GM10266 (cell line): ENCODE measurements around the gene HHIPL1.

Experiments
- DNase-seq: peaks from one replicate; pipeline ENCODE4 v3.0.0; 2012; ENCODE audit errors: extremely low spot score
- TF ChIP-seq, protein P1 (sequence below): IDR thresholded peaks from 2 replicates; pipeline ENCODE4 v1.5.1; 2012; ENCODE audit warnings: mild to moderate bottlenecking, low read depth; ENCODE audit not compliant: control insufficient read depth, insufficient read depth; ENCODE audit errors: missing control alignments

Gene HHIPL1

DNA sequence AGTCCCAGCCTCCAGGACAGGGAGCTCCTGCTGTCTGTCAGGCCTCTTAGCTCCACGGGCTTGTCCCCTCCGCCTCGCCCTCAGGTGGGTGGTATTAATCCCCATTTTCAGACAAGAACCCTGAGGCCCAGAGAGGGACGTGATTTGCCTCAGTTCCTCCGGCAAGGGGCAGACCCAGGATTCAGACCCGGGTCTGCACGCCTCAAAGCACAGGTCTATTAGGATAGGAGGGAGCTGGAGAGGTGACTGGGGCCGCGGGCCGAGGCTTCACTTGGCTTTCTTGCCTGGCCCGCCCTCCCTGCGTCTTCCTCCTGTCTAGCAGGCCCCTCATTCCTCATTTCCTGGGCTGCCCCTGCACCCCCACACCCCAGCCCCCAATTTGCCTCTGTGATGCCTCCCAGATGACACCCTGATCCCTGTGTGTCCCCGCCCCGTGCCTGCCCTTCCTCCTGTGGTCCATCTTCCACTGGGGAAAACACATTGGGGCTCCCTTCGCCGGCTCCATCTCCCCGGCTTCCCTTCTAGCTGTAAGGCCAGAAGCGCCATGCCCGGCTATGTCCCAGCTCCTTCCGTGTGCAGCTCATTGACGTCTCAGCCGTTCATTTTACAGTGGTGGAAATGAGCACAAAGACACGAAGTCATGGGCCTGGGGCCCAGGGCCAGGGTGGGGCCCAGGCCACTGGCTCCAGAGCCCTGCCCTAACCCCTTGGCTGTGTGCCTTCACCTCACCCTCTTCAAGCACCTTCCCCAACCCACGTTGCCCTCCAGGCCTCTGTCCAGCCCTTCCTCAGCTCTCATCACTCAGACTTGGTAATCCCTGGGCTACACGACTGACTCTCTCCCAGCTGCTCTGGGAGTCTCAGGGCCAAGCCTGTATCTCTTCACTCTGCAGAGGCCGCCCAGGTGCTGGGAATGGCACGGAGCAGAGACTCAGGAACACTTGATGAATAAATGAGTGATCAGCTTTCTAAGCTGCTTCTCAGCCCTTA lies 23.7 kb downstream of the HHIPL1 start:
- no peak for DNase-seq
- TF ChIP-seq, protein P1, sequence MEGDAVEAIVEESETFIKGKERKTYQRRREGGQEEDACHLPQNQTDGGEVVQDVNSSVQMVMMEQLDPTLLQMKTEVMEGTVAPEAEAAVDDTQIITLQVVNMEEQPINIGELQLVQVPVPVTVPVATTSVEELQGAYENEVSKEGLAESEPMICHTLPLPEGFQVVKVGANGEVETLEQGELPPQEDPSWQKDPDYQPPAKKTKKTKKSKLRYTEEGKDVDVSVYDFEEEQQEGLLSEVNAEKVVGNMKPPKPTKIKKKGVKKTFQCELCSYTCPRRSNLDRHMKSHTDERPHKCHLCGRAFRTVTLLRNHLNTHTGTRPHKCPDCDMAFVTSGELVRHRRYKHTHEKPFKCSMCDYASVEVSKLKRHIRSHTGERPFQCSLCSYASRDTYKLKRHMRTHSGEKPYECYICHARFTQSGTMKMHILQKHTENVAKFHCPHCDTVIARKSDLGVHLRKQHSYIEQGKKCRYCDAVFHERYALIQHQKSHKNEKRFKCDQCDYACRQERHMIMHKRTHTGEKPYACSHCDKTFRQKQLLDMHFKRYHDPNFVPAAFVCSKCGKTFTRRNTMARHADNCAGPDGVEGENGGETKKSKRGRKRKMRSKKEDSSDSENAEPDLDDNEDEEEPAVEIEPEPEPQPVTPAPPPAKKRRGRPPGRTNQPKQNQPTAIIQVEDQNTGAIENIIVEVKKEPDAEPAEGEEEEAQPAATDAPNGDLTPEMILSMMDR, result no peak

DNA sequence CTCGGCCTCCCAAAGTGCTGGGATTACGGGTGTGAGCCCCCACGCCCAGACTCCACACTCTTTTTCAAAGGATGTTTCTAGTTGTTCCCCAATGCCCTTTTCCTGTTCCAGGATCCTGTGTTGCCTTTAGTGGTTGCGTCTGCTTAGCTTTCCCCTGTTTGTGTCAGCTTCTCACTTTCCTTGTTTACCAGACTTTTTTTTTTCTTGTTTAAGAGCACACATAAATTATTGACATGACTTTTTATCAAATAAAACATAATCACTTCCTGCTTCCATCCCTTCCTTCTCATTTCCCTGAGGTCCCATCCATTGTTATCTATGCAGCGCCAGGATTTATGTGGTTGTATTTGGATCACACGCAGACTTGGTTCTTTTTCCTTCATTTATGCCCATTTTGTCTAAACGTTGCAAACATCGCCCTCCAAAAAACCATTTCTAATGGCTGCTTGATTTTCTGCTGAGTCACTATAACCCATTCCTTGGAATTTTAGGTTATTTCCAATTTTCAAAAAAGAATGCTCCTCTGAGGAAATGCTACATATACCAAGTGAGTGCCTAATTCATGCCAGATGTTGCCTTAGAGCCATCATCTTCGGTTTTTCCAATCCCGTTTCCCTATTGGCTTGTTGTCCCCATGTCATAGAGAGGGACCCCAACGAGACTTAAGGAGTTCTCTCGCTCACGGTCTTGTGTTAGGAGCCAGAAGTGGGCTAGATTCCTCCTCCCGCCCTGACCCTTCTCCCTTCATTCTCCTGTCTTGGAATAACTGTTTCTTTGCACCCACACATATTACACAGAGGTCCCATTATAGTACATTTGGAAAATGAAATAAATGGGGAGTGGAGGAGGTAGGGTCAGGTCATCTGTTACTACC lies 25.7 kb downstream of the HHIPL1 start:
- no peak for DNase-seq
- TF ChIP-seq, protein P1, result no peak

DNA sequence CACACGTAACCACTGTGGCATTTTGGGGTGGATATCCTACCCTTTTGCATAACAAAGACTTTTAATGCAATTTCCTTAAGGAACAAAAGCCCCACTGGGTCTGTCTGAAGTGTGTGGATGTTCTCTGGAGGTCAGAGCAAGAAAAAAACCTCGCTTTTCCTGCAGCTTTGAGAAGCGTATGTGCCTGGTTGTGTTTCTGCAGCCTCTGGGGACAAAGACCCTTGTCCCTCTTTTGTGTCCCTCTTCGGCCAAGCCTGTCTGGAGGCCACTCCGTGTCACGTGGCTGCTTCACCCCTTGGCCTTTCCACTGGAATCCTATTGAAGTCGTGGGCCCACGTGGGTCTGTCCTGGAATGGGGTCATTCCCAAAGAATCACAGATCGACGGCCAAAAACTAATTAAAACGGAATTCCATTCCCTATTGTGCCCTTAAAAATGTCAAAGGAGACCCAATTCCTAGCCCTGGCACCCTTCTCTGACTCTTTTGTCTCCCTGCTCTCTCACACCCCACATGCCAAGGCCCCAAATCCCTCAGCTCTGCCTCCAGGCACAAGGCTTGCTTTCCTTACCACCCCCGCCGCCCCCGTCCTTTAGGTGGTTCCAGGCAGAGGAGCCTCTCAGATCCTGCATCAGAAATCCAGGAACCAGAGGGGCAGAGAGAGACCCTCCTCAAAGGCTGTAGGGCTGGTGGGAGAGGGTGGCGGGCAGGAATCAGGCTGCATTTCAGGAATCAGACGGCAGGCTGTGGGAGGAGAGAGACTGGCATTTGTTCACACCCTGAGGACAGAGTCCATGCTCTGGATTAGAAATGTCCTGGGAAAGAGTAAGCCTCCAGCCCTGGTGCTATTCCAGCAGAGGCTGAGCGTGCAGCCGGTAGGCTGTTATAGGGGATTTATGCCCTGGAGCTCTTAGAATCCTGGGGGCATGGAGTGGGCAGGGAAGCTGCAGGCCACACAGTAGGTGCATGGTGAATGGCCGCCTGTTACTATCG lies 26.6 kb downstream of the HHIPL1 start:
- TF ChIP-seq, protein P1, result no peak
- no peak for DNase-seq

DNA sequence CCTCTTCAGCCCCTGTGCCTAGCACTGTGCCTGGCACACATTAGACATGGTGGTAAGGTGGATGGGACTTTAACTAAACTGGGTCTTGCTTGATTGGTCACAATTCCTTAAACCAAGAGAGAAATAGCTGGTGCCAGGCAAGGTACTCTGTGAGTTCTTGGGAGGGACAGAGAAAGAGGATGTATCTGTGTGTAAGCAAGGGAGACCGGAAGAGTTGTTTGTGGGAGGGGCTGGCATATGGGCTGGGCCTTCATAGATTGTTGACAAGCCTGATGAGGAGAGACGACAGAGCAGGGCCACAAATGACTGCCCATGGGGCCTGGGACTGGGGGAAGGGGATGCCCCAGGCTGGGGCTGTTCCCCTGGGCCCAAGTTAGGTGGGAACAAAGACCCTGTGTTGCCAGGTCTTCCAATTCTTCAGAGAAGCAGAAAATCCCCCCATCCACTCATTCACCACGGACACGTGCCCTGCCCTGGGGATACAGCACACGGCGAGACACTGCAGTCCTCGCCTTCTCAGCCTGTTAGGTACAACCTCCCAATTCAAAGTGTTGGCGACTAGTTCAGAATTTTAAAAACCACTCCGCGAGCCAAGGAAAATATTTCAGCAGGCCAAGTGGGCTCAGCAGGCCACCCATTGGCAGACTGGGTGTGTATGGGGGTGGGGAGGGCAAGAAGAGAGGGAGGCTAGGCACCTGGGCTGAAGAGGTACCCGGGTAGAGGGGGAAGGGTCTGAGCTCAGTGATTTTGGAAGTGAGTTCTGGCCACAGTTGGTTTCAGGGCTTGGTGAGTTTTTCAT lies 27.8 kb downstream of the HHIPL1 start:
- no peak for DNase-seq
- TF ChIP-seq, protein P1, result no peak

DNA sequence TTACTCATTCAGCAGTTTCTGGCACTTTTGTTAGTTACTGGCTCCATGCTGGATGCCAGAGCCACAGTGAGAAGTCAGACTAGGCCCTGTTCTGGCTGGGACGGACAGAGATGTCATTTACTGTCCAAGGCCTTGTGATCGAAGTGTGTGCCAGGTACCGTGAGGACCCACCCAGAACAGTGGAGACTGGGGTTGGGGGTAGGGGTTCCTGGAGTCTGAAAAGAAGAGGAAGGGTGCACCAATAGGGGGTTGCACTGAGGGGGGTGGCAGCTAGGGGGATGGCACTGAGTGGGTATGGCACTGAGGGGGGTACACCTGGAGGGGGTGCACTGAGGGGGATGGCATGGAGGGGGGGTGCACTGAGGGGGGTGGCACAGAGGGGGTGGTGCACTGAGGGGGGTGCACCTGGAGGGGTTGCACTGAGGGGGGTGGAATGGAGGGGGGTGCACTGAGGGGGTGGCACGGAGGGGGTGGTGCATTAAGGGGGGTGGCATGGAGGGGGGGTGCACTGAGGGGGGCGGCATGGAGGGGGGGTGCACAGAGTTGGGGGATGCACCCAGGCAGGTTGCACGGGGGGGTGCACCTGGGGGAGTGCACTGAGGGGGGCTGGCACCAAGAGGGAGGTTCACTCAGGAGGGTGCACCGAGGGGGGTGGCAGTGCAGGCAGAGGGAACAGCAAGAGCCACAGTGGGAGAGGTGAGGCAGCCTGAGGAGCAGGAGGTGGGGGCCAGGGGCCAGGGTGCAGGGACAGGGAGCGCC lies 28.6 kb downstream of the HHIPL1 start:
- no peak for DNase-seq
- TF ChIP-seq, protein P1, result no peak
